ENCODE data around the gene ZP1. TPM values are rescaled to one million over a fixed set of nuclear protein-coding genes. Genes with fewer than 3 reads are reported as not detected.

The ZP1 gene
- total RNA-seq, 6 donors from 2014 or later: not detected

DNA sequence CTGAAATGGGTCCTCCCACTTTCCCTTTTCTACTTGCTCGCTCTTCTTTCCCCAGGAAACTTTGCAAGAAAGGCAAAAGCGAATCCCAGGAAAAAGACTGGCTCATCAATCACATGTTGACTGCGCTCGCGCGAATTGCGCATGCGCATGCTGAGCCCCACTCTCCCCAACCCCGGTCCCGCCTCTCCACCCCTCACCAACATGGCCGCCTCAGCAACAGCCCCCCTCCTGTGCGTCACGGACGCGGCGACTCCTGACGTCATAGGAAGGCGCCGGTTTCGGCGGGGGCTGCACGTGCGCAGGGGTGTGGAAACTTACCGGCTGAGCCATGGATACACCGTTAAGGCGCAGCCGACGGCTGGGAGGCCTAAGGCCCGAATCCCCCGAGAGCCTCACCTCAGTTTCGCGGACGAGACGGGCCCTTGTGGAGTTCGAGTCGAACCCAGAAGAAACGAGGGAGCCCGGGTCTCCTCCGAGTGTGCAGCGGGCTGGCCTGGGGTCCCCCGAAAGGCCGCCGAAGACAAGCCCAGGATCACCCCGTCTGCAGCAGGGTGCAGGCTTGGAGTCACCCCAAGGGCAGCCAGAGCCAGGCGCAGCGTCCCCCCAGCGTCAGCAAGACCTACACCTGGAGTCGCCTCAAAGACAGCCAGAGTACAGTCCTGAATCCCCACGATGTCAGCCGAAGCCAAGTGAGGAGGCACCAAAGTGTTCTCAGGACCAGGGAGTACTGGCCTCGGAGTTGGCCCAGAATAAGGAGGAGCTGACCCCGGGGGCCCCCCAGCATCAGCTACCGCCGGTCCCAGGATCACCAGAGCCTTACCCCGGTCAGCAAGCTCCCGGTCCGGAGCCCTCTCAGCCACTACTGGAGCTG lies 25.3 kb upstream of the ZP1 start, which contains the start of gene CCDC86:
Gene CCDC86 (plus strand): TSS at position 317 of the 871 bp plus-strand sequence. CDS start 12 bp downstream, at position 329.
- no peaks in the 10 kb centered on the region for H3K9me3 ChIP-seq
- ATAC-seq (ENCODE audit: low FRiP score in 2 of 2): peak; percentile 95 to 96
- TF ChIP-seq, protein P1, sequence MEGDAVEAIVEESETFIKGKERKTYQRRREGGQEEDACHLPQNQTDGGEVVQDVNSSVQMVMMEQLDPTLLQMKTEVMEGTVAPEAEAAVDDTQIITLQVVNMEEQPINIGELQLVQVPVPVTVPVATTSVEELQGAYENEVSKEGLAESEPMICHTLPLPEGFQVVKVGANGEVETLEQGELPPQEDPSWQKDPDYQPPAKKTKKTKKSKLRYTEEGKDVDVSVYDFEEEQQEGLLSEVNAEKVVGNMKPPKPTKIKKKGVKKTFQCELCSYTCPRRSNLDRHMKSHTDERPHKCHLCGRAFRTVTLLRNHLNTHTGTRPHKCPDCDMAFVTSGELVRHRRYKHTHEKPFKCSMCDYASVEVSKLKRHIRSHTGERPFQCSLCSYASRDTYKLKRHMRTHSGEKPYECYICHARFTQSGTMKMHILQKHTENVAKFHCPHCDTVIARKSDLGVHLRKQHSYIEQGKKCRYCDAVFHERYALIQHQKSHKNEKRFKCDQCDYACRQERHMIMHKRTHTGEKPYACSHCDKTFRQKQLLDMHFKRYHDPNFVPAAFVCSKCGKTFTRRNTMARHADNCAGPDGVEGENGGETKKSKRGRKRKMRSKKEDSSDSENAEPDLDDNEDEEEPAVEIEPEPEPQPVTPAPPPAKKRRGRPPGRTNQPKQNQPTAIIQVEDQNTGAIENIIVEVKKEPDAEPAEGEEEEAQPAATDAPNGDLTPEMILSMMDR (IDR thresholded peaks at IDR 0.05): peak in 3 of 6 experiments; percentile 9 to 29 (median 16)
- peak in 2 of 4 donors; percentile 37 to 38 for TF ChIP-seq POLR2A (IDR thresholded peaks at IDR 0.05)
- TF ChIP-seq EP300 (IDR thresholded peaks at IDR 0.05): peak in 1 of 4 donors; percentile 53
- TF ChIP-seq POLR2AphosphoS5 (IDR thresholded peaks at IDR 0.05): peak; percentile 93 to 95
- H3K4me3 ChIP-seq: peak within 1 kb of the TSS; percentile 80 to 96 (median 84)
- H3K4me1 ChIP-seq: peaks cover 21 to 44% (median 31%) of the 10 kb centered on the region in 4 donors
- no peaks in the 10 kb centered on the region for H3K27me3 ChIP-seq
- 1 to 2% methylated on average over 17 to 57 of the region's 57 CpGs for WGBS, 2 donors
- DNase-seq: peak; percentile 95 to 99
- H3K27ac ChIP-seq: peak within 1 kb of the TSS; percentile 64 to 76 (median 74)
- no peaks in the 10 kb centered on the region for H3K36me3 ChIP-seq

DNA sequence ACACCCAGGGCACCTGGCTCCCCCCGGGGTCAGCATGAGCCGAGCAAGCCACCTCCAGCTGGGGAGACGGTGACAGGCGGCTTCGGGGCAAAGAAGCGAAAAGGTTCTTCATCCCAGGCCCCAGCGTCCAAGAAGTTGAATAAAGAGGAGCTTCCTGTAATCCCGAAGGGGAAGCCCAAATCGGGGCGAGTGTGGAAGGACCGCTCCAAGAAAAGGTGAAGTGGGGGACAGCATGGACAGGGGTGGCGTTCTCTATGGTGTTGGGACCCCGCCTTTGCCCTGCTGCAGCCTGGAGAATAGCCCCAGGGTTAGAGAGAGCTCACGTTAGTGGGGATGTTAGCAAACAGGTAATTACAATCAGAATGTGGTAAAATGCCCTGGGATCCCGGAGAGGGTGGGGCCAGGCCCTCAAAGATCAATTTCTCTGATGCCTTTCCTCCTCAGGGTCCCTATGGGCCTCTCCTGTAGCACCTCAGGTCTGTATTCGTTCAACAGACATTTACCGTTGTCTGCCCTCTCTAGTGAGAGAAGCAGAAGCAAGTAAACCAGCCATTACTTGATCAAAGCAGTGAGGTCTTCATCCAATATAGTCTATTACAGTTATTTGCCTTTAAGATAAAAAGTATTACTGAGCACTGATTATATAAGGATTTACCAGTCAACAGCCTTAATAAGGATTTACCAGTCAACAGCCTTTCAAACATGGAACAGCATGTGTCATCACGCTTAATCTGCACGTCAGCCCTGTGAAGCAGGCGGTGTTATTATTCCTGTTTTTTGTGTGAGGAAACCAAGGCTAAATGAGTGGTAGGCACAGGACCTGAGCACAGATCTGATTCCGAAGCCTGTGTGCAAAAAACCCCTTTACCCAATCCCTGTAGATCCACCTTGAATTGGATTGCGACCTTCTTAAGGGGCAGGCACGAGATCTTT lies 24.4 kb upstream of the ZP1 start:
- peak overlapping the region in 3 of 4 donors; percentile 64 to 74 (median 73) for H3K27ac ChIP-seq
- peaks cover 0 to 5% (median 2%) of the 10 kb centered on the region in 4 donors for H3K36me3 ChIP-seq
- H3K27me3 ChIP-seq: no peaks in the 10 kb centered on the region
- WGBS, 2 donors: 14 to 18% methylated on average over 21 to 23 of the region's 23 CpGs
- H3K4me3 ChIP-seq: peak overlapping the region; percentile 80 to 96 (median 84)
- peaks cover 21 to 44% (median 31%) of the 10 kb centered on the region in 4 donors for H3K4me1 ChIP-seq
- TF ChIP-seq, protein P1 (IDR thresholded peaks at IDR 0.05): no peak
- TF ChIP-seq POLR2A (IDR thresholded peaks at IDR 0.05) (no peak), EP300 (IDR thresholded peaks at IDR 0.05) (no peak), POLR2AphosphoS5 (IDR thresholded peaks at IDR 0.05) (no peak)
- H3K9me3 ChIP-seq: no peaks in the 10 kb centered on the region
- ATAC-seq (ENCODE audit: low FRiP score in 2 of 2) (no peak), DNase-seq (no peak)

DNA sequence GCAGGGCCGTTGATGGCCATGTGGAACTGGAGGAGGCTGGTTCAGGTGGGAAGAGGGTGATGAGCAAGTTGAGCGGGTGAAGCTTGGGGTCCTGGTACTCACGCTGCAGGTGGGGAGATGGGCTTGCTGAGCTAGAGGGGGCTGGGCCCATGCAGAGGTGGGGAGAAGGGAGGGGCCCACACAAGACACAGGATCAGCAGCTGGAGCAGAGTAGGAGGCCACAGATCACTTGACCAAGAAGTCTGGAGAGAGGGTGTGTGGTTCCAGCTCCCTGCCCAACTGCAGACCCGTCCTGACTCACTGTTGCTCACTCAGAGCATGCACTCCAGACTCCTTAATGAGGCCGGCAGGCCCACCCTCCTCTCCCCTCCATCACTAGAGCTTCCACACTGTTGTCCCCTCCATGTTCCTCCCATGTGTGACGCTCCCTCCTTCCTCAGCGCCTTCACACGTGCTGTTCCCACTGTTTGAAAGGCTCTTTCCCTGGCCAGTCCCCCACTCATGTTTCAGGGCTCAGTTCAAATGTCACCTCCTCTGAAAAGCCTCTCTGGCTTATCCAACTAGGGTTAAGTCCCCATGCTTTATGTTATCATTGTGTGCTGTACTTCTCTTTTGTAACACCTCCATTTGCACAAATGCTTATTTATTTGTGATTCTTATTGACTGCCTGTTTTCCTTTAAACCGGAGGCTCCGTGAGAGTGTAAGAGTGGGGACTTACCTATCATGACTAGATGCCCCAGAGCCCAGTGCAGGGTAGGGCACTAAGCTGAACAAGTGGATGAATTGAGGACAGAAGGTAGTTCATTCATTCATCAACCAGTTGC lies 23.1 kb upstream of the ZP1 start:
- Histone ChIP-seq H3K36me3 (peaks cover 0 to 17% (median 13%) of the 10 kb centered on the region in 4 donors), H3K27me3 (no peaks in the 10 kb centered on the region), H3K4me3 (peak overlapping the region in 1 of 4 donors; percentile 15), H3K27ac (no peak overlapping the region), H3K4me1 (peaks cover 21 to 44% (median 31%) of the 10 kb centered on the region in 4 donors), H3K9me3 (no peaks in the 10 kb centered on the region)
- ATAC-seq (ENCODE audit: low FRiP score in 2 of 2) (no peak), DNase-seq (no peak)
- WGBS, 2 donors: 64 to 70% methylated on average over 10 of the region's 10 CpGs
- TF ChIP-seq, protein P1 (IDR thresholded peaks at IDR 0.05): no peak
- TF ChIP-seq POLR2AphosphoS5 (IDR thresholded peaks at IDR 0.05): no peak
- no peak for TF ChIP-seq POLR2A (IDR thresholded peaks at IDR 0.05)
- no peak for TF ChIP-seq EP300 (IDR thresholded peaks at IDR 0.05)

DNA sequence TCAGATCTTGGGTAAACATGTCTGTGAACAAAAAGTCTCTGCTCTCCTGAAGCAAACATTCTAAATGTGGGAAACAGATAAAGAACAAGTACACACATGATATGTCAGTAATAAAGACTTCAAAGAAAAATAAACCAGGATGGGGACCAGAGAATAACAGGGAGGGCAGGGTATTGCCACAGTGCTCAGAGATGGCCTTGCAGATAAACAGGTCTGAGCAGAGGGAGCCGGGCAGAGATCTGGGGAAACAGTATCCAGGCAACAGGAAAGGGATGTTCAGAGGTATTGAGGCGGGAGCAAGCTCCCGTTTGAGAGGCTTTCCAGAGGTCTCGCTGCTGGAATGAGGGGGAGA lies 22.5 kb upstream of the ZP1 start:
- 37 to 48% methylated on average over 4 of the region's 4 CpGs for WGBS, 2 donors
- ATAC-seq (ENCODE audit: low FRiP score in 2 of 2) (no peak), DNase-seq (no peak)
- peaks cover 21 to 44% (median 31%) of the 10 kb centered on the region in 4 donors for H3K4me1 ChIP-seq
- H3K9me3 ChIP-seq: no peaks in the 10 kb centered on the region
- no peaks in the 10 kb centered on the region for H3K27me3 ChIP-seq
- H3K36me3 ChIP-seq: peaks cover 0 to 23% (median 19%) of the 10 kb centered on the region in 4 donors
- no peak overlapping the region for H3K4me3 ChIP-seq
- no peak overlapping the region for H3K27ac ChIP-seq
- TF ChIP-seq POLR2A (IDR thresholded peaks at IDR 0.05): no peak
- TF ChIP-seq, protein P1 (IDR thresholded peaks at IDR 0.05): no peak
- no peak for TF ChIP-seq EP300 (IDR thresholded peaks at IDR 0.05)
- no peak for TF ChIP-seq POLR2AphosphoS5 (IDR thresholded peaks at IDR 0.05)

Data from upper lobe of left lung (tissue), 6 donors.